ENCODE measurements around the gene SDK2.

SDK2 gene

GRCh38 chr17:73411313-73411747, 232.9 kb downstream of the SDK2 start:
- TF ChIP-seq CTCF (conservative IDR thresholded peaks at IDR 0.05; ENCODE audit: low read depth, low read length) = no peak
- no peak for DNase-seq (ENCODE audit: low read depth)
- no peak overlapping the region for H3K4me3 ChIP-seq (ENCODE audit: low read length)

GRCh38 chr17:73410586-73411312, 233.5 kb downstream of the SDK2 start:
- TF ChIP-seq CTCF (conservative IDR thresholded peaks at IDR 0.05; ENCODE audit: low read depth, low read length) = no peak

GRCh38 chr17:73404246-73404645, 240.0 kb downstream of the SDK2 start:
- no peak for TF ChIP-seq CTCF (conservative IDR thresholded peaks at IDR 0.05; ENCODE audit: low read depth, low read length)
- no peak overlapping the region for H3K4me3 ChIP-seq (ENCODE audit: low read length)
- DNase-seq (ENCODE audit: low read depth) = no peak

More at GRCh38 chr17:73410586-73411312, 233.5 kb downstream of the SDK2 start:
- H3K4me3 ChIP-seq (ENCODE audit: low read length) = no peak overlapping the region
- no peak for DNase-seq (ENCODE audit: low read depth)

GRCh38 chr17:73402466-73402865, 241.8 kb downstream of the SDK2 start:
- no peak for DNase-seq (ENCODE audit: low read depth)
- no peak overlapping the region for H3K4me3 ChIP-seq (ENCODE audit: low read length)
- TF ChIP-seq CTCF (conservative IDR thresholded peaks at IDR 0.05; ENCODE audit: low read depth, low read length) = no peak

GRCh38 chr17:73401911-73402310, 242.3 kb downstream of the SDK2 start:
- no peak for TF ChIP-seq CTCF (conservative IDR thresholded peaks at IDR 0.05; ENCODE audit: low read depth, low read length)
- DNase-seq (ENCODE audit: low read depth) = no peak
- no peak overlapping the region for H3K4me3 ChIP-seq (ENCODE audit: low read length)

GRCh38 chr17:73400915-73401545, 243.2 kb downstream of the SDK2 start:
- H3K4me3 ChIP-seq (ENCODE audit: low read length) = no peak overlapping the region
- DNase-seq (ENCODE audit: low read depth) = no peak
- TF ChIP-seq CTCF (conservative IDR thresholded peaks at IDR 0.05; ENCODE audit: low read depth, low read length) = no peak

GRCh38 chr17:73399056-73399455, 245.2 kb downstream of the SDK2 start:
- no peak overlapping the region for H3K4me3 ChIP-seq (ENCODE audit: low read length)
- no peak for DNase-seq (ENCODE audit: low read depth)
- TF ChIP-seq CTCF (conservative IDR thresholded peaks at IDR 0.05; ENCODE audit: low read depth, low read length) = no peak
